ENCODE measurements around the gene MAPKAP1.

The MAPKAP1 gene

GRCh38 chr9:125642311-125642710 lies 64.7 kb downstream of the MAPKAP1 start:
- DNase-seq (ENCODE audit: low read depth in 2 of 2) = no peak

DNA sequence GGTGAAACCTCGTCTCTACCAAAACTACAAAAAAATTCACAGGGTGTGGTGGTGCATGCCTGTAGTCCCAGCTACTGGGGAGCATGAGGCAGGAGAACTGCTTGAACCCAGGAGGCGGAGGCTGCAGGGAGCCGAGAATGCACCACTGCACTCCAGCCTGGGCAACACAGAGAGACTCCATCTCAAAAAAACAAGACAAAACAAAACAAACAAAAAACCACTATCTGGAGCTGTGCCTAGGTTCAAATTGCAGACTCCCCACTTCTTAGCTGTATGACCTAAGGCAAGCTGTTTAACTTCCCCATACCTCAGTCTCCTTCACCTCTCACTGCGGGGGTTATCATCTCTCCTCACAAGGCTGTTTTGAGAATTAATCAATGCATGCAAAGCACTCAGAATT lies 68.0 kb downstream of the MAPKAP1 start:
- no peak for DNase-seq (ENCODE audit: low read depth in 2 of 2)

GRCh38 chr9:125638239-125639045 lies 68.6 kb downstream of the MAPKAP1 start:
- DNase-seq (ENCODE audit: low read depth in 2 of 2) = no peak

DNA sequence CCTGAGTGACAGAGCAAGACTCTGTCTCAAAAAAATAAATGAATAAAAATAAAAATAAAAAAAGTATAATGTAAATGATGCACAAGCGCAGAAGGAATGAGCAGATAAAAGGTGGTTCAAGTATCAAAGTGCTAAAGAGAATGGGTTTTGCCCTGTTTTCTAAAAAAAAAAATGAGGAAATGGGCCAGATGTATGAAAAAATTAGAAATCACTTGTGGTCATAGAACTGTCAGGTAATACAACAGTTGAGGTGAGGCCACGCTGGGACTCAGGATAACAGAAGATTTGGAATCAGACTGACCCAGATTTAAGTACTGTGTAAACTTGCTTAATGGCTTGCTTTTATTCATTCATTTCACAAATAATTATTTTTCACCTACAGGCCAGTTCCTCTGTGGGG lies 69.8 kb downstream of the MAPKAP1 start:
- DNase-seq (ENCODE audit: low read depth in 2 of 2) = no peak

- no peak for DNase-seq (ENCODE audit: low read depth in 2 of 2)
Observed at GRCh38 chr9:125635888-125636287, 71.1 kb downstream of the MAPKAP1 start.

- no peak for DNase-seq (ENCODE audit: low read depth in 2 of 2)
Observed at GRCh38 chr9:125634040-125634717, 72.8 kb downstream of the MAPKAP1 start.

GRCh38 chr9:125633116-125633745 lies 73.8 kb downstream of the MAPKAP1 start:
- DNase-seq (ENCODE audit: low read depth in 2 of 2) = no peak

DNA sequence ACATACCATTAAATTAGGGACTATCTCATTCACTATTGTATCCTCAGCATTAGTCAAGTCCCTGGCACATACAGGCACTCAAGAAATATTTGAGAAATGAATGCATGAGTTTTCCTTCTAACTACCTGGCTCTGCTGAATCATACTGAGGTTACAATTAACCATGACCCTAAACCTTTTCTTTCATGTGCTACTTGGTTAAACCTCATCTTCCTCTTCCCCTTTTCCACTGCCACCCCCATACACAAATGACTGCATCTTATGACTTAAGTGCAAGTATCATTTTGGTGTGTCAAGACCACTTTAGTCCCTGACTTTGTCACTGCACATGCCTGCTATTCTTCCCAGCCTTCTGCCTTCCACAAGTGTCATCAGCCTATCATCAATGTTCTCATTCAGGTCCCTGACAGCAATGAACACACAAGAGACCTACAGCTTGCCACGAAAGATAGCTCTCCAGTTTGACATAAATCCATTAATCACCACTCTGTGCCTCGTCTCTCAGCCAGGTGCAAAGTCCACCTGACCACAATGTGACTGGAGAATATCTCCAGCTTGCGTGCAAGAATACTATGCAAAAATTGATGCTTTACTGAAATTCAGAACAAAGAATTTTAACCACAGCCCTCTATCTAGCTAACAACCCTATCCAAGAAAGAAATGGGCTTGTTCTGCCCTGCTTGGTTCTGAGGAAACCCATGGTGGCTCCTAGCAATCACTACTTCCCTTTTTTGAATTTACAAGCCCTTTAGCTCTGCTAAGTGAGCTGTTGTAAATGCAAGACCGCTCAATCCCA lies 74.5 kb downstream of the MAPKAP1 start:
- no peak for DNase-seq (ENCODE audit: low read depth in 2 of 2)

DNA sequence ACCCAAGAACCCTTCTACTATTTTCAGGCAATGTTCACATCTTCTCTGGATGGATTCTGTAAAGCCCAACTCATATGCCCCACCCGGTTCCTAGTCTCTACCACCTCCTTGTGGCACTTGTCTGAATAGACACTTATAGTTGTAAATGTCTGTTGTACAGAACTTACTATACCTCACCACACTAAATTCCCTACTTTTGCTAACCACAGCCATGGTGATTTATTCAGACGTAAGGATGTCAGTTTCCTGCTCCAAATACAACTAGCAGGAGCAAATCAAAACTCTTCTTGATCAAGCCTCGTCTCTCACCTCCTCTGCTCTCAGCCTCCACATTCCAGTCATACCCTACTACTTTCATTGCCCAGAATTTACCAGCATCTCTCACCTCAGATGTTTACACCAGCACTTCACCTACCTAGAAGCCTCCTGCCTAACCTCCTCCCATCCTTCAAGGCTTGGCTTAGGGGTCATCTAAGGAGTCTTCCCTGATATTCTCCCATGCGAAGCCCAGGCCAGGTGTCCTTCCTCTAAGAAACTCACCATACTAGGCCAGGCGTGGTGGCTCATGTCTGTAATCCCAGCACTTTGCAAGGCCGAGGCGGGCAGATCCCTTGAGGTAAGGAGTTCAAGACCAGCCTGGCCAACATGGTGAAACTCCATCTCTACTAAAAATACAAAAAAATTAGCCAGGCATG lies 75.5 kb downstream of the MAPKAP1 start:
- no peak for DNase-seq (ENCODE audit: low read depth in 2 of 2)

DNA sequence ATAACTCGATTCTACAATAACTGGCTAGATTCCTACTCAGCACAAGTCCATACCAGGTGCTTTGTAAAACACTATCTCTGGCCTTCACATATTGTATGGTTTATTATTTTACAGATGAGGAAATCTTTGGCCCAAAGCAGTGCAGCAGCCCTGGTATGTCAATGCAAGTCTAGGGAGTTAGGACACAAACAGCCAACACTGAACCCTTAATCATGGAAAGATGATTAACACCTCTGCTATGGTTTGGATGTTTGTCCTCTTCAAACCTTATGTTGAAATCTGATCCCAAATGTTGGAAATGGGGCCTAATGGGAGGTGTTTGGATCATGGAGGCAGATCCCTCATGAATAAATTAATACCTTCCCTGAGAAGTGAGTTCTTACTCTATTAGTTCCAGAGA lies 76.6 kb downstream of the MAPKAP1 start:
- DNase-seq (ENCODE audit: low read depth in 2 of 2) = no peak

DNA sequence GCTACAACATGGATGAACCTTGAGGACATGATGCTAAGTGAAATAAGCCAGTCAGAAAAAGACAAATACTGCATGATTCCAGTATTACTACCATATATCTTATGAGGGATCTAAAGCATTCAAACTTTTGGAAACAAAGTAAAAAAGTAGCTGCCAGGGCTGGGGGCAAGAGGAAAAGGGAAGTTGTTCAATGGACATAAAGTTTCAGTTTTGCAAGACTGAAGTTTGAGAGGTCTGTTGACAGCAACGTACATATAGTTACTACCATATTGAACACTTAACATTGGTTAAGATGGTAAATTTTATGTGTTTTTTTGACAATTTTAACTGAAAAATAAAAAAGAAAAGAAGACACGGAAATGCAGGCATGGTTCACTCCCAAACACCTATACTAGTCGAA lies 77.6 kb downstream of the MAPKAP1 start:
- no peak for DNase-seq (ENCODE audit: low read depth in 2 of 2)

GRCh38 chr9:125626187-125626586 lies 80.8 kb downstream of the MAPKAP1 start:
- no peak for DNase-seq (ENCODE audit: low read depth in 2 of 2)

DNA sequence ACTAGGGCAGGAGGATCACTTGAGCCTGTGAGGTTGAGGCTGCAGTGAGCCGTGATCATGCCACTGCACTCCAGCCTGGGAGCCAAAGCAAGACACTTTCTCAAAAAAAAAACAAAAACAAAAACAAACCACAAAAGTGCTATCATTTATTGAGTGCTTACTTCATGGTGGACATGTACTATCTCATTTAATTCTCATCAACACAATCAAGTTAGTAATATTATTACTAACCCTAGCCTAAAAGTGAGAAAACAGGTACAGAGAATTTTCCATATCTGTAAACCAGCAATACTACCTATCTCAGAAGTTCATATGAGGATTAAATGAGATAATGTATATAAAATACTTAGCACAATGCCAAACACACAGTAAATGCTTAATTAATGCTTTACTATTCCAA lies 85.8 kb downstream of the MAPKAP1 start:
- no peak for DNase-seq (ENCODE audit: low read depth in 2 of 2)

GRCh38 chr9:125620216-125620615 lies 86.8 kb downstream of the MAPKAP1 start:
- no peak for DNase-seq (ENCODE audit: low read depth in 2 of 2)

DNA sequence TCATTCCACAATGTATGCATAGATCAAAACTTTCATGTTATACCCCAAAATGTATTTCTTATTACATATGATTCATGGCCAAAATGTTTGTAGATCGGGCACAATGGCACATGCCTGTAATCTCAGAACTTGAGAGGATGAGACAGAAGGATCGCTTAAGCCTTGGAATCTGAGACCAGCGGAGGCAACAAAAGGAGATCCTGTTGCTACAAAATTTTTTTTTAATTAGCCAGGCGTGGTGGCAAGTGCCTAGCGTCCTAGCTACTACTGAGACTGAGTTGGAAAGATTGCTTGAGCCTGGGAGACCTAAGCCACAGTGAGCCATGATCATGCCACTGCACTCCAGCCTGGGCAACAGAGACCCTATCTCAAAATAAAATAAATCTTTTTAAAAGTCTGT lies 89.9 kb downstream of the MAPKAP1 start:
- DNase-seq (ENCODE audit: low read depth in 2 of 2) = no peak

DNA sequence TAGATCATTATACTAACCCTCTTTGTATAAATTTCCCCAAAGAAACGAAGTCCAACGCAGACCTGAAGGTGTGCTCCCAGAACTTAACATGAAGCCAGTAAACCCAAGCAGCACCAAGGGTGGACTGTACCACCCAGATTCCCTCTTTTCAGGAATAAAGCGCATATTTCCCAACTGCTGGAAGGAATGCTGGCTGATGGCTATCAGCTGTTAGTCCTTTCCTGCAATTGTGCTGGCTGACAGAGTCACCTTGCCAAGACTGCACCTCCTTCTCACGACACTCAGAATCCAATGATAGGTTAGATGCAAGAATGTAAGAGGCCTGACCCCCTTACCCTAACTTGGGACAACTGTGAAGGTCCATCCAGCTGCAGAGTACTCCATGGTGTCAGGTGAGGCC lies 93.9 kb downstream of the MAPKAP1 start:
- DNase-seq (ENCODE audit: low read depth in 2 of 2) = no peak

GRCh38 chr9:125612616-125613015 lies 94.4 kb downstream of the MAPKAP1 start:
- no peak for DNase-seq (ENCODE audit: low read depth in 2 of 2)

- no peak for DNase-seq (ENCODE audit: low read depth in 2 of 2)
Observed at GRCh38 chr9:125611121-125611765, 95.8 kb downstream of the MAPKAP1 start.

DNA sequence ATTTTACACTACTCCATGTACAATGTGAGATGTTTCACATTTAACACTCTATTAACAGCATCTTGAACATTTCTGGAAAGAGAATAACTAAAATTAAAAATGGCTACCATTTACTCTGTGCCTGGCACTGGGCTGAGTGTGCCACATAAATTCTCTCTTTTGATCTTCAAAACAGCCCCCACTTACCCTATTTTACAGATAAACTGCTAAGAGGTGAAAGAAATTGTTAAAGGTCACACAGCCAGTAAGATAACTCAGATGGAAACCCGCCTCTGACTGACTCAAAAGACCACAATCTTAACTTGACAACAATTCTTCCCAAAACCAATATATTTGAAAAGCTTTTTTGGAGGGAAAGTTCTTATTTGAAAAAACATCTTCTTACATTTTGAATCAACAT lies 97.3 kb downstream of the MAPKAP1 start:
- no peak for DNase-seq (ENCODE audit: low read depth in 2 of 2)

GRCh38 chr9:125608489-125609224 lies 98.4 kb downstream of the MAPKAP1 start:
- DNase-seq (ENCODE audit: low read depth in 2 of 2) = no peak

Data from stimulated activated CD4-positive, alpha-beta T cell treated with anti-CD3 and anti-CD28 coated beads, Interleukin-1b, Interleukin-23, amount 100 ng/mL, for 4 hours (primary cell).